Measurements from ENCODE around the gene GPR55.

GRCh38 chr2:230908595-230909191, 16.3 kb downstream of the GPR55 start:
- no peak for TF ChIP-seq CTCF (IDR thresholded peaks at IDR 0.05)
- TF ChIP-seq EZH2 (IDR thresholded peaks at IDR 0.05; ENCODE audit: borderline replicate concordance, insufficient read depth, low read depth, low read length, poor library complexity, severe bottlenecking), result no peak

Data from B cell (primary cell).